GM18873 (cell line): ENCODE results near the gene TAOK2.

Experiments
- ATAC-seq: cut with Tn5 transposase; IDR thresholded peaks from one replicate; pipeline ENCODE4 v1.9.1; 2021; ENCODE audit warnings: mild to moderate bottlenecking, moderate library complexity, moderate number of reproducible peaks; ENCODE audit not compliant: unreplicated experiment, low FRiP score

Gene TAOK2

GRCh38 chr16:30041841-30042240, 68.2 kb downstream of the TAOK2 start:
- ATAC-seq = no peak
